Measurements from ENCODE around the gene PRKCE.

DNA sequence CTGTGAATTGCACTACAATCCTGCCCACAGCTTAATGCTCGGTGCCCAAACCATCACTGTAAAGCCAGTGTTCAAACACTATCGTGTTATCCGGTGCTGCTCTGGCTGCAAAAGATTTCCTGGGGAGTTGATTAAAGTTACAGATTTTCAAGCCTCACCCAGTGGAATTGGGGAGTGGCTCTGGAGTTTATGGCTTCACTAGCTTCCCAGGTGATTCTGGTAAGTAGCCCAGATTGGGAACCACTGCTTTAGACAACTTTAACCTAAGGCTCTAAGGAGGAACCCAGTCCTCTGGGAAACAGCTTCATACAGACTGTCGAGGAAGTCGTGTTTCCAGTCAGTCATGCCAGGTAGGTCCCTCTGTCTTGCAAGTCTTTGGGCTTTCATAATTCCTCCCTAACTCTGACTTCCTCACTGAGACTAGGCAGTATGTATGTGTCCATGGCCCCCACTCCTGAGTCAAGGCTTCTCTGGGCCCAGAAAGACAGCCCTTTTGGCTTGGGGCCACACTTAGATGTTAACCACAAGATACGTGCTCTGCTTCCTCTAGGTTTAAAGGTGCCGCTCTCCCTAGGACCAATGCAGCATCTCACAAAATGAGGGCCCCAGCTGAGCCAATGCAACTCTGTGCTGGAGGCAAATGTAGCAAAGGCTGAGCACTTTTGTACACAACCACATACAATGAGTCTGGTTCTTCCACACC, 299.7 kb downstream of the PRKCE start:
- no peak for TF ChIP-seq POLR2A (IDR thresholded peaks at IDR 0.05)
- no peak for TF ChIP-seq CTCF (IDR thresholded peaks at IDR 0.05)

Data from body of pancreas (tissue), 4 donors.